ENCODE data around the gene ZNG1B.
"Not testable (repeated sequence)": the region's sequence is repeated elsewhere in the genome, so short reads cannot be mapped to it uniquely, and the experiment has no call there.

ZNG1B gene

DNA sequence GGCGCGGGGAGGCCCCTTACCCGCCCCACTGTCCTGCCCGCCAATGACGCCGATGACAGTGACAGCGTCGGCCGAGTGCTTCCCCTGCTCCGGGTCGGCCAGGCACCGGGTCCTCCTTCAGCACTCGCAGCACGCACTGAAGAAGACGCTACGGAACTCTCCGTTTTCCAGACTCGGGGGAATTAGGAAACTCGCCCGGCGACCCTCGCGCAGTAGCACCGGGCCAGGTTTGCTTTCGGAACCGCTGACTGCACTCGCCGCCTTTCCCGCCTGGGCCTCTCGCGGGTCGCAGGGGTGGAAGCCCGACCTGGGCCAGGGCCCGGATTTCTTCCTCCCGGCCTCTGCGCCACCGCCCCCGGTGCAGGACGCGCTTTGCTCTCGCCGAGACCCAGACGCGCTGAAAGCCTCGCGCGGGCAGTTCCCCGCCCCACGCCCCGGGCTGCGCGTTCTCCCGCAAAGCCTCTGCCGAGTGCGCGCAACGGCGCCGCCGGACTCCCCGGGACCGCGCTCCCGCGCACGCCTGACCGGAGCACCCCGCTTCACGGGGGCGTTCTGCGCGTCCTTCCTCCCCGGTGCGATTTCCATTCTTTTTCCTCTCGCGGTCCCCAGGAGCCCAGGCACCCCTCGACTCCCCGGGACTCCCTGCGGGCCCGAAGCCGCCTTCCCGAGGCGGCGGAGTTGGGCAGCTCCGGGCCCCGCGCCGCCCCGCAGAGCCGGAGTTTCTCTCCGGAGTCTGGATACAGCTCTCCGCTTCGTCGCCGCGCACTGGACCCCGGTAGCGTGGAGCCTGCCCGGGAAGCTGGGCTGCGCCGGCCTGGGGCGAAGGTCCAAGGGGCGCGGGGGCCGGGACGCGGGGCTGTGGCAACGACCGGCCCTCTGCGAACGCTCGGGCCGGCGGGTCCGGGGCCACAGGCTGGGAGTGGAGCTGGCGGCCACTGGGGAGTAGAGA, 65.9 kb downstream of the ZNG1B start:
- DNase-seq (ENCODE audit: low read depth in 2 of 2) = not testable (repeated sequence)

DNA sequence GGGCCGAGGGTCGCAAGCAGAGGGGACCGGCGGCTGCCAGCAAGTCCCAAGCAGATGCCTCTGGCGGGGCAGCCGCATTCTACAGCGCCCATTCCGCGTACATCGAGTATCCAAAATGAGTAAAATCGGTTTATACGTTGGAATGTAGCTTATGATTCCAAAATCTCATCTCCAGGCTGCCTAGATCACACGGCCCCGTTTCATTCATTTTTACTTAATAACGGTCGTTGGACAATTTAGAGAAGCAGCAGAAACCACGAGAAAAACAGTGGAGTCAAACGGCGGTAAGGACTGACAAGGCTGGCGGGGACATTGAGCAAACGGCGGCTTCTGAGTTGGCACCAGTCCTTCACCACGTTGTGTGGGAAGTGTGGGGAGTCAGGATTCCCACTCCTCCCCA, 66.6 kb downstream of the ZNG1B start:
- not testable (repeated sequence) for DNase-seq (ENCODE audit: low read depth in 2 of 2)

DNA sequence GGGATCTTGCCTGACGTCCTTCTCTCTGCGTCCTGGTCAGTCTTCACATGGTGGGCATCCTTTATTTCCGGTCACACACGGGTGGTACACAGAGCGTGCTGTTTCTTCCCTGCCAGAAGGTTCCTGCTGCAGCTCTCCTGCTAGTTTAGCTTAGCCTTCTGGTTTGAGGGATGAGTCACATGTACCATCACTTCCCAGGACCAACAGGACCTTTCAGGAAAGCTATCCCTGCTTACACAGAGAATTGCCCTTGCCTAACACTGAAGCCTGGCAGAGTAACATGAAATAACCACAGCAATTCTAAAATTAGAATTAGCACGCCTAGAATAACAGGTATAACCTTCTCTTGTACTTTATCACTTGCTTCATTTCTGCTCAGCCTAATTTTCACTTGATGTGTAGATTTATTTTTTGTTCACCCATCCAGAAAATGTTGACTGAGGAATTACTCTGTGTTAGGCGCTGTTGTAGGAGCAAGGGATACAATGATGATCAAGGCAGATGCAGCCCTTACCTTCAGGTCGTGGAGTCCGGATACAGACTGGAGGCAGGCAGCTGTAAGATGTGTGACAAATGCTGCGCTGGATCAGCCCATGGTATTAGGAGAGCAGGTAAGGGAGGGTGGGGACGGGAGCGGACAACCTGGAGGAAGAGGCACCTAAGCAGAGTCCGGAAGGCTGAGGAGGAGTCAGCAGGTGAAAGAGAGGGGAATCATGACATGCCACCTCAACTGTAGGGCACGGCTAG, 70.1 kb downstream of the ZNG1B start:
- not testable (repeated sequence) for DNase-seq (ENCODE audit: low read depth in 2 of 2)

DNA sequence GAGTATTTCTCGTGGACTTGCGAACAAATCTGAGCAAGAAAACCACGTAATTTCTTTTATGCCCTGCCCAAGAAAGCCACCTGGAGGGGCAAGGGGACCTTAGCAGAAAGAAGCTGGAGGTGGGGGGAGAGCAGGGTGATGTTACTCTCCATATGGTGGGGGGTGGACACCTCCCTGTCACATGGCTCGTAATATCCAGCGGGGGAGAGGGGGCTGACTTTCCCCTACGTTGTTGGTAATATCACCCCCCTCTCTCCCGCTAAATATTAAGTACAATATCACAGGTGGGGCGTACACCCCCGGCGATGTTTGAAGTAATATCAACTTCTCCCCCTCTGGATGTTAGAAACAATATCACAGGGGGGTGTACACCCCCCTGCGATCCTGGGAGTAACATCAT, 70.7 kb downstream of the ZNG1B start:
- not testable (repeated sequence) for DNase-seq (ENCODE audit: low read depth in 2 of 2)

DNA sequence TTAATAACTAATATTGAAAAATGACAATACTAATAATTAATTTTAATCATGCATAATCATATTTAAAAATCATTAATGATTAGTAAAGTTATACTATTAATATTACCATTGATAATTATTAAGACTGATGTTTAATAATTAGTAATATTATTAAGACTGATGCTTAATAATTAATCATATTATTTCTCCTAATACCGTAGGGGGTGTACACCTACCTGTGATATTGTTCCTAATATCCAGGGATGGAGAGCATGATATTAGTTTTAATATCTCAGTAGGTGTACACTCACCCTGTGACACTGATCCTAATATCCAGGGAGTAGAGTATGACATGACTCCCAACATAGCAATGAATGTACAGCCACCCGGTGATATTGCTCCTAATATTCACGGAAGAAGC, 73.4 kb downstream of the ZNG1B start:
- DNase-seq (ENCODE audit: low read depth in 2 of 2) = not testable (repeated sequence)

DNA sequence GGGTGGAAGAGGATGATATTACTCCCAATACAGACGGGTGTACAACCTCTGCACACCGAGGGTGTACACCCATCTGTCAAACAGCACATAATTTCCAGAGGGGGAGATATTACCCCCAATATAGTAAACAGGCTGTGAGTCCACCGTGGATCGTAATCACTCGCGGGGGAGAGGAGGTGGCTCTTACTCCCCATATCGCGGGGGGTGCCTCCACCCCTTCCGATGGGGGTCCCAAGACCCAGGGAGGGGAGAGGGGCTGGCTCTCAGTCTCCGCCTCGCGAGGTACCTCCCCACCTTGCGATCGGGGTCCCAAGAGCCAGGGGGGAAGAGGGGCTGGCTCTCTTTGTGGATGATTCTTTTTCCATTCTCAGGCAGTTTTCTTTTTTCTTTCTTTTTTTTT, 74.4 kb downstream of the ZNG1B start:
- not testable (repeated sequence) for DNase-seq (ENCODE audit: low read depth in 2 of 2)

DNA sequence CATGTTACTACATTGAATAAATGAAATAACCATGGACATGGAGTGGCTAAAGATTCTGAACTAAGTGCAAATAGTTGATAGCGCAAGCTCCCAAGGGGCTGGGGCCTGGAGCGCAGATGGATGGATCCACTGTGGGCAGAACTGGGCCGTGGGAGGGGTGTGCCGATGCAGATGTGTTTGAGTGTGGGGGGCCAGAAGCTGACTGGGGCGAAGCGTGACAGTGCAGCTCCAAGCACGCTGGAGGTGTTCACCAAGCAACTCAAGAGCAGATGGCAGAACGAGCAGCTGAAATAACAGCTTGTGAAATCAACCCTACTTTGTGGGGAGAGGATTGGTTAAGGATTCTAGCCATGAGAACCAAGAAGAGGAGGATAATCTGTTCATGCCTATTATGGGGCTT, 78.0 kb downstream of the ZNG1B start:
- not testable (repeated sequence) for DNase-seq (ENCODE audit: low read depth in 2 of 2)

DNA sequence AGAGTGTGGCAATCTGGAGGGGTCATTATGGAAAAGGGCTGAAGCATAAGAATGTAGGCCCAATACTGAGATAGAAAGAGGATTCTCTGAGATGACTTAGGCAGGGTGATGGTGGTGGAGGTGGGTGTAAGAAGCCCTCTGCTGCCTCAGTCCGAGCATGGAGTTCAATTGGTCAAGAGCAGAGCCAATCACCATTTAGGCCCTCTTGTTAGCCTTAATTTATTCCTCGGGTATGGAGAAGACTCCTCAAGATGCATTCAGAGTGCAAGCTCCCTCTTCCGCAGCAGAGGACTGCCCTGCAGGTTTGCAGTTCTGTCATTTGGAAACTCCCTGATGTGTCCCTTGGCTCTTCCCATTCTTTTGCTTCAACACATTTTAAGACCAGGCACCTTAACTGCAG, 78.5 kb downstream of the ZNG1B start:
- DNase-seq (ENCODE audit: low read depth in 2 of 2) = not testable (repeated sequence)

DNA sequence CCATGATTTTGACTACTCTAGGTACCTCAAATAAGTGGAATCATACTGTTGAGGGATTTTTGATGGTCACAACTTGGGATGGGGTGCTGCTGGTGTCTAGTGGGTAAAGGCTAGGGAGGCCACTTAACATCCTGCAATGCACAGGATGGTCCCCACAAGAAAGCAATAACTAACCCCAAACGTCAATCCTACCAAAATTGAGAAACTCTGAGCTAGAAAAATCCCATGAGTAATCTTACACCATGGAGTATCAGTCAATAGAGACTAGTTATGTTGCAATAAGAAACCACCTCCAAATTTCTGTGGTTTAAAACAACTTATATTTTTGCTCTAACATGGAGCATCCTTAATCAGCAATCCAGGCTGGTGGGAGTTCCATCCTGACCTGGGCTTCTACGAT, 79.5 kb downstream of the ZNG1B start:
- not testable (repeated sequence) for DNase-seq (ENCODE audit: low read depth in 2 of 2)

DNA sequence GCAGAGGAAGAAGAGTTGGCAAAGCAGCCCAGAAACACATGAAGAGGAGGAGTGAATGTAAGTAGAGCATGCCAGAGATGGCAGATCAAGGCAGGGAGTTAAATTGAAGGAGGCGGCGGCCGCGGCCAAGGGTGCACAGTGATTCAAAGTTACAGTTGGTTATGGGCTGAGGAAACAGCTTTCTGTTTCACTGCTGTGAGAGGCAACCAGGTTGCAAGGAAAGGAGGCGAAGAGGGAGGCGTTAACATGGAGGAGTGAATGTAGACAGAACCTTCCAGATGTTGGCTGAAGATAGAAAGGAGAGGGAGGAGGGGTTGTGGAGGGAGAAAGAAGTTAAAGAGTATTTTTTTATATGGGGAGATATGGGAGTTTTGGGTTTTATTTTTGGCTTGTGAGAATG, 83.3 kb downstream of the ZNG1B start:
- not testable (repeated sequence) for DNase-seq (ENCODE audit: low read depth in 2 of 2)

DNA sequence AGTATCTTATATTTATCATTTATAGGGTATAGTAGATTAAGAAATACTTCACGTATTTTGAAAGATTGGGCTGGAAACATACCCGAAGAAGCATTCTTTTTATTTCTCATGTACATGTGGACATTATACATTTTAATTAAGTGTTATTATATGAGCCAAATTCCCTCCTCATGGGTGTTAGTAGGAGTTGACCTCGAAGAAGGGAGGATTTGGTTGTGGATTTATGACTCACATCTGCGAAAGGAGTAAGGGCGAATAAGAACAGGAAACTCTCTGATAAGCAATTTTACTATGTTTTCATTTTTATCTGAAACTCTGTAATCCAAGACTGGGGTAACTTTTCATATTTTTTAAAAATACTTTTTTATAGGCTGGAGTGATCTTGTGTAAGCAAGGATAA, 84.0 kb downstream of the ZNG1B start:
- not testable (repeated sequence) for DNase-seq (ENCODE audit: low read depth in 2 of 2)

DNA sequence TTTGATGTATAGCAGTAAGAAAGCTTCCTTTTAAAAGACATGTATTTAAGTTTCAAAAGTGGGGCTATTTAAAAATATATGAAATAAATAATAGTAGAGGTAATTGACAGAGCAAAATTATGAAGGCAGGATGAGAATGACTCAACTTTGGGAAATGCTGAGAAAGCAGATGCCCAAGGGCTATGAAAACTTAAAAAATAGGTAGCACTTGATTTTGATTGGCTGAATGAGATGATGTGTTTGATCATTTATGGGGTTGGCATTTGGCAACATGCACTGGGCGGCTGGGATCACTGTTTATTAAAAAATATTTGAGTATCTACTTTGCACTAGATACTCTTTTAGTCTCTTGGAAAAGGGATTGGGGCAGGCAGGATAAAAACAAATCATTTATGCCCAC, 87.5 kb downstream of the ZNG1B start:
- not testable (repeated sequence) for DNase-seq (ENCODE audit: low read depth in 2 of 2)

DNA sequence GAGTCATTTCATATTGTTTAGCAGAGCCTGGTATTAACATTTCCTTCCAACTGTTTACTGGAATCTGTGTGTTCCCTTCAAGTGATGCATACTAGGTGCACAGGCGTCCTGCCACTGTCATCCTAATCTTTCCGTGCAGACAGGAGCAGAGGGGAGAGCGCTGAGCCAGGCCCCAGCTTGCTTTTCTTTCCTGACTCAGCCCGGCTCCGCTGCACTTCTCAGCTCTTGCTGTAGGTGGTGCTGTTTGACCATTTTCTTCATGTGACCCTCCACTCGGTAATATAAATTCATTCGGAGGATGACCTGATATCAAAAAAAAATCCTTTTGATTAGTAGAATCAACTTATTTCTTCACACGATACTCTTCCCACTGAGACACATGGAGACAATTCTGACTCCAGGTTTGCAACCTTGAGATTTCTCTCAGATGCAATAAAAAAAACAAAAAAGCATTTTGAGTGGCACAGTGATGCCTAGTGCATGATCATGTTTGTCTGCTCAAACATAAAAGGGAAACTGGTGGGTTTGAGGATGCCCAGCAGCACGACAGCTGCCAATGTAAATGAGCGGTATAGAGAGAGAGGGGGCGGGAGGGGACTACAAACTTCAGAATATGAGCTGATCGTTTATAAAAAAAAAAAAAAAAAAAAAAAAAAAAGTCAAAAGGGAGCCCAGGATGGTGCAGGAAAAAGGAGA, 90.0 kb downstream of the ZNG1B start:
- not testable (repeated sequence) for DNase-seq (ENCODE audit: low read depth in 2 of 2)

DNA sequence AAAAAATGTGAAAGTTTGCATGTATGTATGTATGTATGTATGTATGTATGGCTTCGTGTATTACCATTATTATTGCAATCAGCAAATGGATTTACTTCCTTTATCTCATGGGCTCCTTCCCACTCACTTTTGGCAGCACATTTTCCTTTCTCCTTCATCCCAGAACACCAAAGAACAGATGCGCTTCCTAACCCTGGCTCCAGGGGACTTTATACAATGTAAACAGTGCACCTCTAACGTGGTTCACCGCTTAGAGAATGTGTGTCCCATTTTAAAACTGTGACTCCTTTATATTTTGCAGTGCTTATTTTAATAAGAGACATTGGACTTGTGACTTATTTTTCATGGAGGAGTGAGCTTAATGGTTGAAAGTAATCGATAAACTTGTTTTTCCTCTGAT, 90.6 kb downstream of the ZNG1B start:
- DNase-seq (ENCODE audit: low read depth in 2 of 2) = not testable (repeated sequence)

DNA sequence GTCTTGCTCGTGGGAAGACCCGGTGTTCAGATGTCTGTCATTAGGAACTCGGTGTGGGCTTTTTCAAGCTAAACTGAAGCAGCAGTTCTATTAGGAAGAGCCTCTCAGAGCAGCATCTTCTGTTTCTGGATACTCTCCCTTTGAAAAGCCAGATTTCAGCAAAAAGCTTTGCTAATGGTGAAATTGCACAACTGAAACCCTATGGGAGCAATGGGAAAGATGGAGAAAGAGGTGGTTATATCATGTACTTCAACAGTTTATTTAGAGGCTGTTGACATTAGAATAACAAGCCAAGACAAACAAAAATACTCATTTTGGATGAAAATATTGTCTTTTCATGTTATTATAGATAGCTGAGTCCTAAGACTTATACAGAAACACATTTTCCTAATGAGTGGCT, 91.4 kb downstream of the ZNG1B start:
- not testable (repeated sequence) for DNase-seq (ENCODE audit: low read depth in 2 of 2)

DNA sequence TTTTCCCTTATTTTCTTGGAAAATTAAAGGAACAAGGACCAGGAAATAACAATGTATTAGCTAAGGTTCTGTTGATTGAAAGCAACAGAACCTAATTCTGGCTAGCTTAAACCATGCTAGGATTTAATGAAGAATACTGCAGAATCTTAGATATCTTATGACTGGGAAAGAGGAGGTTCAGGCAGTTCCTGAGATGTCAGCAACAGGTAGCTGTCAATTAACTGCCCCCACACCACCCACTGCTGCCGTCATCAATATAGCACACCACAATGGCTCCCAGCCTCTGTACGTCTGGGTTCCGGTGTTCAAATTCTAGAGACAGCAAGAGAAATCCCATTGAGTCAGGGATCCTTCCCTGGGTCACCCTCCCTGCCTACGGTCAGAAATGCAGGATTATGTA, 95.5 kb downstream of the ZNG1B start:
- not testable (repeated sequence) for DNase-seq (ENCODE audit: low read depth in 2 of 2)

DNA sequence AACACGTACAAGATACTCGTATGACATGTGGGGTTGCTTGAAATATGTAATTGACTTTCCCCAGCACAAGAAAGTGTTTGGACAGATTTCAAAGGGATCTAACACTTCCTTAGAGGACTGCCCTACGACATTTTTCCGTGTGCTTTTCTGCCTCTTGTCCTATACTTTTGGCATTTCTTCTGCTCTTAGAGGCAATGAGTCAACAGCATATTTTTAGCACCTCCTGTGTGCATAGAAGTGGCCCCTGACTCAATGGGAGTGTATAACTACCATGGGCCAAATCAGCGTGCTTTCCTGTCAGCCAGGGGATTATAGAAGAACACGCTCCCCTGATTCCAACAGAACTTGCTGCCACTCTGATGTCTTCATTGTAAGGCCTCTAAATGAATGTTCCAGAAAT, 99.1 kb downstream of the ZNG1B start:
- DNase-seq (ENCODE audit: low read depth in 2 of 2) = not testable (repeated sequence)

DNA sequence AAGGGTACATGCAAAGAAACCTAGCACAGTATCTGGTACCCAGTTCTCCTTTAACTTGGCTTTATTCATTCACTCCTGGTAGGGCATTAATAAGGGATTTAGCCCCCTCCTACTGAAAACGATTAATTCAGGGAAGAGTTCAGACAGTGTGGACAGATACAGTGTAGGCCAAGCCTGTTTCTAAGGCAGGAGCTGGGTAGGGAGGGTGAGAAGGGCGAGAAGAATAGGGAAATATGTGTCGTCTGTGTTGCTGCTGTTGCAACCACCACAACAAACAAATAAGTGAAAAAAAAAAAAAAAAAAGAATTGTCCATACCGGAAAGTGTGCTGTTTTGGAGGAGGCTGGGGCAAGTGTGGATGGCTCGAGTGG, 103.3 kb downstream of the ZNG1B start:
- not testable (repeated sequence) for DNase-seq (ENCODE audit: low read depth in 2 of 2)

DNA sequence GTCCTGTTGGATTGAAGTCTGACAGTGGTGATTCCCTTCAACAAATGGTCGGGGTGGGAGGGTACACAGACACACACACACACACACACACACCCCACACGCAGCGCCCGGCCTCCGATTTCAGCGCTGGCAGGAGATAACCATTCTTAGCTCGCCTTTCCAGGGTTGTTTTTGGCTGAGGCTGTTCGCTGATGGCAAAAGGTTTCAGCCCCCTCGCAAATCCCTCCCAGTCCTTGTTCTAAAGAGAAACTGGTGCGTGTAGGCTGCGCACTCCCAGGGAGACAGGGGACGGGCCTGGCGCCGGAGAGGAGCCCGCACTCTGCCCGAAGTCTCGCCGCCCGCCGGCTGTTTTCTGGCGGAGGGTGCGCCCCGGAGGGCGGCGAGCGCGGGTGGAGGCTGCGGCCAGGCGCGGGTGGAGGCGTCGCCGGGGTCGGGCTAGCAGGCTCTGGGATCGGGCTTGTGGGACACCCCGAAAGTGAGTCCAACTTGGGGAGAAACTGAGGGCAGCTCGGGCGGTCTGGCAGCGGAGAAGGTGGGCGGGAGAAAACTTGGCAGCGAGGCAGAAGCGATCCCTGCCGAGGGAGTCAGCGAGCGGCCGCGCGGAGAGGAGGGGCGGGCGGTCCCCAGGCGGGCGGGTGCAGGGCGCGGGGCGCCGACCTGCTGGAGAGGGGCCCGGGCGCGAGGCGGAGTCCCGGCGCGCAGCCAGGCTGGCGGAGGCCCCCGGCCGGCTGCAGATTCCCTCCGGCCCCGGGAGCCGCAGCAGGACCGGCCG, 103.9 kb downstream of the ZNG1B start:
- peak in 1 of 2 donors; percentile 15 for DNase-seq (ENCODE audit: low read depth in 2 of 2)

DNA sequence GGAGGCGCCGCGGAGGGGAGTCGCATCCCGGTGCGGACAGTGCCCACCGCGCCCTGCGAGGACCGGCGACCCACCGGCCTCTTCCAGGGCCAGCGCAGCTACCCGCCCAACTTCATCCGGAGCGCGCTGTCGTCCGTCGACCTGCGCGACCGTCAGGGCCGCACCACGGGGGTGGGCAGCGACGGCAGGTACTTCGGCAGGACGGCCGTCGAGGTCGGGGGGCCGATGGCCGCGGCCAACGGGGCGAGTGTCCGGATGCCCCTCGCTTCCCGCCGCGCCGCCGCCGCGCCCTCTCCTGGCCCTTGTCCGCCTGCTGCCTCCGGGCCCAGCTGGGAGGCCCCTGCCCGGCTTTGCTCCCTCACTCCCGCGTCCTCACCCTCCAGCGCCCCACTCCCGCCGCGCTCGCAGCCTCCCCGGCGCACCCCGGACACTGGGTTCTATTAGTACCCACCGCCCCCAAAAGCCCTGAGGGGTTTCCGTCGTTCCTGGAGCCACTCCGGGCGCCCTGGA, 104.5 kb downstream of the ZNG1B start:
- DNase-seq (ENCODE audit: low read depth in 2 of 2) = not testable (repeated sequence)

DNA sequence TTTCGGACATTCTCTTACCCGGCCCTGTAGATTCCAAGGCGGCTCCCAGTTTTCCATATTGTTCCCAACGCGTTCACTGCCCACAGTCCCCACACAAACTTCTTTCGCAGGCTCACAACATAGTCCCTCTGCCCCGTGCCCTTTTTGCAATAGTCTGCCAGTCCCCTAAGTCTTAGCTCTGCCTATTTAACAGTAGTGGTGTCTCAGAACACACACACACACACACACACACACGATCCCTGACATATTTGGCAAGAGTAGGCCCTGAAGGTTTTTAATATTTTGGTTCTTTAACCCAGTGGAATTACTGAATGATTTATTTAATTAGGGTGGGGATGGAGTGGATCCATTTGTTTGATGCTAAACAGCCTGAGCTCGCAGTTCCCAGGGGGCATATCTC, 105.0 kb downstream of the ZNG1B start:
- not testable (repeated sequence) for DNase-seq (ENCODE audit: low read depth in 2 of 2)
